KMS-11 (cell line): ENCODE measurements around the gene TSPAN18.

Source experiments
- H2AFZ ChIP-seq: fragments of 200-600 bp; sonication (generic); 2 replicates; pipeline ENCODE4 v1.6.1; 2016; ENCODE audit warnings: antibody characterized with exemption, mixed run types, low read depth
- H3K27ac ChIP-seq: fragments of 200-600 bp; sonication (generic); 2 replicates; pipeline ENCODE4 v1.6.1; 2016; ENCODE audit warnings: mild to moderate bottlenecking, mixed run types
- H3K27me3 ChIP-seq: fragments of 200-600 bp; sonication (generic); 2 replicates; pipeline ENCODE4 v1.6.1; 2017; ENCODE audit warnings: mild to moderate bottlenecking, low read depth, mixed run types, moderate library complexity; ENCODE audit not compliant: insufficient read depth
- H3K36me3 ChIP-seq: fragments of 200-600 bp; sonication (generic); 2 replicates; pipeline ENCODE4 v1.6.1; 2017; ENCODE audit warnings: mild to moderate bottlenecking, mixed run types; ENCODE audit not compliant: insufficient read depth
- H3K4me1 ChIP-seq: fragments of 200-600 bp; sonication (generic); 2 replicates; pipeline ENCODE4 v1.6.1; 2016; ENCODE audit warnings: mild to moderate bottlenecking, low read depth, mixed run types; ENCODE audit not compliant: poor library complexity, severe bottlenecking
- H3K4me2 ChIP-seq: fragments of 200-600 bp; sonication (generic); 2 replicates; pipeline ENCODE4 v1.7.0; 2016; ENCODE audit warnings: mild to moderate bottlenecking, mixed run types
- H3K4me3 ChIP-seq: fragments of 200-600 bp; sonication (generic); IDR thresholded peaks from 2 replicates; pipeline ENCODE4 v1.6.1; 2017; ENCODE audit warnings: low read depth, low read length, mixed read lengths; ENCODE audit not compliant: insufficient read depth
- H3K79me2 ChIP-seq: fragments of 200-600 bp; sonication (generic); 2 replicates; pipeline ENCODE4 v1.6.1; 2016; ENCODE audit warnings: low read depth, mixed run types; ENCODE audit not compliant: insufficient read depth
- H3K9ac ChIP-seq: fragments of 200-600 bp; sonication (generic); 2 replicates; pipeline ENCODE4 v1.6.1; 2016; ENCODE audit warnings: mild to moderate bottlenecking, mixed run types
- H4K20me1 ChIP-seq: fragments of 200-600 bp; sonication (generic); 2 replicates; pipeline ENCODE4 v1.6.1; 2016; ENCODE audit warnings: mild to moderate bottlenecking, mixed run types; ENCODE audit not compliant: insufficient read depth
- CTCF ChIP-seq: fragments of 200-600 bp; sonication (generic); conservative IDR thresholded peaks from 2 replicates; pipeline ENCODE4 v1.6.1; 2017; ENCODE audit warnings: low read depth, mild to moderate bottlenecking, antibody characterized with exemption, low read length, moderate library complexity, mixed read lengths

TSPAN18 gene

GRCh38 chr11:44840085-44840478 lies 113.3 kb downstream of the TSPAN18 start:
- no peaks in the 10 kb centered on the region for H3K4me1 ChIP-seq
- no peak overlapping the region for H3K27ac ChIP-seq
- no peak overlapping the region for H3K4me3 ChIP-seq
- no peak overlapping the region for H3K4me2 ChIP-seq
- H4K20me1 ChIP-seq = no peaks in the 10 kb centered on the region
- H3K9ac ChIP-seq = no peak overlapping the region
- no peaks in the 10 kb centered on the region for H3K27me3 ChIP-seq
- H2AFZ ChIP-seq = no peak overlapping the region
- no peak for TF ChIP-seq CTCF
- no peaks in the 10 kb centered on the region for H3K79me2 ChIP-seq
- H3K36me3 ChIP-seq = no peaks in the 10 kb centered on the region

DNA sequence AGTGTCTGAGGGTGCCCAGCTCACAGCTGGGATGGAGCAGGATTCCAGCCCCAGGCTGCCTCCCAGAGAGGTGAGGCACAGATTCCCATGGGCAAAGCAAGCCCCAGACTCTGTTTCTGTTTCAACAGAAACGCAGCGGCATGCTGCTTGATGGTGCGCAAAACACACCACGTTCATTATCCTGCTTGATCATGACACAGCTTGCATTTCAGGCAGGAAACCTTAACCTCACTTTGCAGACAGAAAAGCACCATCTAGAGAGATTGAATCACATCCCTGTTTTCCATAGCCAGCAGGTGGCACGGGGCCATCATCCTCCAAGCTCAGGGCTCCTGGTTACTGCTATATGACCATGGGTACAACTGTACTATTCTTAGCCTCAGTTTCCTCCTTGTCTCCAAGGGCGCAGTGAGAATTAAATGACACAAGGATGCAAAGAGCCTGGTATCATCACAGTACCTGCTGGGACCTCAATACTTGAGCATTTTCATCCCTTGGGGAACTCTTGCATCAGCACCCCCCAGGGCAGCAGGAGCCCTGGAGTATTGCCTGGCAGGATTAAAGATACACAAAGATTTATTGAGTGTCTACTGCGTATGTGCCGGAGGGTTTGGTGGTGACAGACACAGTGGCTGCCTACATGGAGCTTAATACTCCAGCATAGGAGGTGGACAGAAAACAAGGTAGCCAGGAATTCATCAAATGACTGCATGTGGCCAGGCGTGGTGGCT lies 113.9 kb downstream of the TSPAN18 start:
- H3K4me1 ChIP-seq = no peaks in the 10 kb centered on the region
- TF ChIP-seq CTCF = no peak
- no peak overlapping the region for H3K4me2 ChIP-seq

DNA sequence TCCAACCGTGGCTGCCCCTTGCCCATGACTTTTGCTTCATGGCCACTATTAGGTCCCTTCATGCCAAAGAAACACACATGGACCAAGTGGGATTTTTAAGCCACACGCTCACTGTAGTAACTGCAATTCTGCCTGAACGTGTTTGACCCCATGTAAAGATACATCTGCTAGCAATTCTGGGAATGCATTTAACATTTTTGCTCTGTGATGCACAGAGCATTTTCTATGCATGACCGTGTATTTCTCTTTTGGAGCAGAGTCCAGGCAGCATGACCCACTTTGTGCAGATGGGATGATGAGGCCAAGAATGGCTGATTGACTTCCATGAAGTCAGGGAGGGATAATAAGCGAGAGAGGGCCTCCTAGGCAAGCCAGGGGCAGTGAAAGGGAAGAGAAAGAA lies 115.5 kb downstream of the TSPAN18 start:
- Histone ChIP-seq H4K20me1 (no peaks in the 10 kb centered on the region), H3K79me2 (no peaks in the 10 kb centered on the region), H2AFZ (no peak overlapping the region), H3K27me3 (no peaks in the 10 kb centered on the region), H3K4me1 (no peaks in the 10 kb centered on the region), H3K36me3 (no peaks in the 10 kb centered on the region), H3K4me3 (no peak overlapping the region), H3K27ac (no peak overlapping the region), H3K4me2 (no peak overlapping the region), H3K9ac (no peak overlapping the region)
- no peak for TF ChIP-seq CTCF

More for the DNA sequence above, 113.9 kb downstream of the TSPAN18 start:
- Histone ChIP-seq H4K20me1 (no peaks in the 10 kb centered on the region), H3K9ac (no peak overlapping the region), H3K4me3 (no peak overlapping the region), H3K79me2 (no peaks in the 10 kb centered on the region), H3K27me3 (no peaks in the 10 kb centered on the region), H3K27ac (no peak overlapping the region), H2AFZ (no peak overlapping the region), H3K36me3 (no peaks in the 10 kb centered on the region)

- no peak overlapping the region for H2AFZ ChIP-seq
- H3K4me2 ChIP-seq = no peak overlapping the region
- no peaks in the 10 kb centered on the region for H4K20me1 ChIP-seq
- H3K79me2 ChIP-seq = no peaks in the 10 kb centered on the region
- TF ChIP-seq CTCF = no peak
- no peaks in the 10 kb centered on the region for H3K4me1 ChIP-seq
- no peaks in the 10 kb centered on the region for H3K27me3 ChIP-seq
- H3K27ac ChIP-seq = no peak overlapping the region
- no peak overlapping the region for H3K9ac ChIP-seq
- H3K36me3 ChIP-seq = no peaks in the 10 kb centered on the region
- H3K4me3 ChIP-seq = no peak overlapping the region
These were observed 120.1 kb downstream of the TSPAN18 start for GRCh38 chr11:44846852-44847251.
